Mesenchymal stem cell (in vitro differentiated cells and primary cell): ENCODE data around the gene ACTN4.

ENCODE experiments used
- DNase-seq: peaks from one replicate; pipeline ENCODE4 v3.0.0-alpha.2; 2013
- H2AFZ ChIP-seq: one replicate; pipeline ENCODE4 v1.6.1; 2013; ENCODE audit warnings: low read depth, mild to moderate bottlenecking, control low read depth, inconsistent platforms, low read length, moderate library complexity
- H2AK5ac ChIP-seq: 2 replicates; pipeline ENCODE4 v1.6.1; 2013; ENCODE audit warnings: low read length, moderate library complexity, mild to moderate bottlenecking, inconsistent platforms; ENCODE audit not compliant: severe bottlenecking
- H2BK120ac ChIP-seq: one replicate; pipeline ENCODE4 v1.6.1; 2013; ENCODE audit warnings: low read depth, mild to moderate bottlenecking, inconsistent platforms, low read length, moderate library complexity
- H2BK12ac ChIP-seq, 2 experiments: one replicate each; pipeline ENCODE4 v1.6.1; 2013; ENCODE audit warnings: inconsistent platforms in 2 of 2, low read length in 2 of 2, mild to moderate bottlenecking in 2 of 2, moderate library complexity in 2 of 2, control low read depth in 1 of 2
- H2BK15ac ChIP-seq: one replicate; pipeline ENCODE4 v1.6.1; 2013; ENCODE audit warnings: mild to moderate bottlenecking, low read depth, inconsistent platforms; ENCODE audit not compliant: poor library complexity, severe bottlenecking
- H2BK5ac ChIP-seq: 2 replicates; pipeline ENCODE4 v1.6.1; 2013; ENCODE audit warnings: low read depth, mild to moderate bottlenecking, low read length, control low read depth, inconsistent platforms; ENCODE audit not compliant: poor library complexity, severe bottlenecking
- H3K14ac ChIP-seq, 2 experiments: one replicate each; pipeline ENCODE4 v1.6.1; 2013; ENCODE audit warnings: inconsistent platforms in 2 of 2, low read length in 2 of 2, control low read depth in 1 of 2, mild to moderate bottlenecking in 1 of 2, moderate library complexity in 1 of 2
- H3K18ac ChIP-seq, 2 experiments: one replicate each; pipeline ENCODE4 v1.6.1; 2013; ENCODE audit warnings: inconsistent platforms in 2 of 2, low read length in 2 of 2, control low read depth in 1 of 2, low read depth in 1 of 2, mild to moderate bottlenecking in 1 of 2
- H3K23ac ChIP-seq, 2 experiments: one replicate each; pipeline ENCODE4 v1.6.1; 2013; ENCODE audit warnings: inconsistent platforms in 2 of 2, low read length in 2 of 2, mild to moderate bottlenecking in 2 of 2, moderate library complexity in 2 of 2, control low read depth in 1 of 2
- H3K27ac ChIP-seq: 2 replicates; pipeline ENCODE4 v1.5.1; 2013; ENCODE audit warnings: mild to moderate bottlenecking, moderate library complexity, low read length, control low read depth, inconsistent platforms; ENCODE audit not compliant: poor library complexity, severe bottlenecking
- H3K27me3 ChIP-seq, 2 experiments: 2 replicates each; pipeline versions ENCODE4 v1.6.1 to v1.7.0; 2013; ENCODE audit warnings: low read length in 2 of 2, mild to moderate bottlenecking in 2 of 2, moderate library complexity in 2 of 2, control low read depth in 1 of 2, inconsistent platforms in 1 of 2; ENCODE audit not compliant: control insufficient read depth in 1 of 2, insufficient read depth in 1 of 2
- H3K36me3 ChIP-seq, 2 experiments: 2 replicates each; pipeline versions ENCODE4 v1.6.1 to v1.7.0; 2013; ENCODE audit warnings: low read length in 2 of 2, control low read depth in 1 of 2, inconsistent platforms in 1 of 2, low read depth in 1 of 2, mild to moderate bottlenecking in 1 of 2; ENCODE audit not compliant: insufficient read depth in 2 of 2, control insufficient read depth in 1 of 2
- H3K4ac ChIP-seq, 2 experiments: one replicate each; pipeline ENCODE4 v1.6.1; 2013; ENCODE audit warnings: inconsistent platforms in 2 of 2, low read length in 2 of 2, mild to moderate bottlenecking in 2 of 2, moderate library complexity in 2 of 2, control low read depth in 1 of 2, low read depth in 1 of 2
- H3K4me1 ChIP-seq: 2 replicates; pipeline ENCODE4 v1.6.1; 2013; ENCODE audit warnings: low read depth, low read length, control low read depth; ENCODE audit not compliant: control insufficient read depth, insufficient read depth
- H3K4me2 ChIP-seq: 2 replicates; pipeline ENCODE4 v1.6.1; 2013; ENCODE audit warnings: low read length, mild to moderate bottlenecking, inconsistent platforms; ENCODE audit not compliant: poor library complexity, severe bottlenecking
- H3K4me3 ChIP-seq, 2 experiments: 2 replicates each; pipeline versions ENCODE4 v1.5.1 to v1.7.0; 2013; ENCODE audit warnings: low read length in 2 of 2, mild to moderate bottlenecking in 2 of 2, control low read depth in 1 of 2, low read depth in 1 of 2; ENCODE audit not compliant: insufficient read depth in 1 of 2
- H3K79me1 ChIP-seq: replicated peaks from 2 replicates; pipeline ENCODE4 v1.6.1; 2013; ENCODE audit warnings: mild to moderate bottlenecking, control low read depth, low read length, inconsistent platforms; ENCODE audit not compliant: poor library complexity, severe bottlenecking
- H3K9ac ChIP-seq: 2 replicates; pipeline ENCODE4 v1.7.0; 2013; ENCODE audit warnings: mild to moderate bottlenecking, low read length, moderate library complexity
- H3K9me3 ChIP-seq: 2 replicates; pipeline ENCODE4 v1.7.0; 2013; ENCODE audit warnings: mild to moderate bottlenecking, low read length; ENCODE audit not compliant: control insufficient read depth
- H4K8ac ChIP-seq: one replicate; pipeline ENCODE4 v1.6.1; 2013; ENCODE audit warnings: inconsistent platforms, mild to moderate bottlenecking, low read length, moderate library complexity
- H4K91ac ChIP-seq: one replicate; pipeline ENCODE4 v1.6.1; 2013; ENCODE audit warnings: mild to moderate bottlenecking, low read length, inconsistent platforms
- WGBS: methylation state at CpG from one replicate; pipeline ENCODE4 v1.1.7; 2013; ENCODE audit warnings: mixed read lengths; 5-methylcytosine and 5-hydroxymethylcytosine counted together

Gene ACTN4

GRCh38 chr19:38742296-38742695 lies 94.8 kb downstream of the ACTN4 start:
- no peak overlapping the region for H2BK12ac ChIP-seq
- no peak overlapping the region for H3K4me3 ChIP-seq
- H2AK5ac ChIP-seq = no peak overlapping the region
- H3K23ac ChIP-seq = no peak overlapping the region
- 96% methylated on average over 8 of the region's 9 CpGs for WGBS
- H3K79me1 ChIP-seq = no peaks in the 10 kb centered on the region
- peaks cover 0 to 12% of the 10 kb centered on the region in 2 experiments for H3K27me3 ChIP-seq
- no peak overlapping the region for H2BK15ac ChIP-seq
- peaks cover 2% of the 10 kb centered on the region for H3K4me1 ChIP-seq
- no peak overlapping the region for H3K14ac ChIP-seq
- H2BK5ac ChIP-seq = no peak overlapping the region
- no peak overlapping the region for H2AFZ ChIP-seq
- no peak overlapping the region for H4K91ac ChIP-seq
- H3K36me3 ChIP-seq = no peaks in the 10 kb centered on the region
- H3K4me2 ChIP-seq = no peak overlapping the region
- H3K4ac ChIP-seq = no peak overlapping the region
- H3K18ac ChIP-seq = no peak overlapping the region
- H3K9me3 ChIP-seq = no peaks in the 10 kb centered on the region
- no peak overlapping the region for H3K9ac ChIP-seq
- no peak overlapping the region for H2BK120ac ChIP-seq
- DNase-seq = no peak
- no peak overlapping the region for H4K8ac ChIP-seq
- H3K27ac ChIP-seq = no peak overlapping the region

- Histone ChIP-seq H3K18ac (no peak overlapping the region), H3K27me3 (peaks cover 0 to 7% of the 10 kb centered on the region in 2 experiments), H3K9ac (no peak overlapping the region), H4K91ac (no peak overlapping the region), H2BK12ac (no peak overlapping the region), H3K4me3 (no peak overlapping the region), H3K4me2 (no peak overlapping the region), H3K9me3 (no peaks in the 10 kb centered on the region), H3K14ac (no peak overlapping the region), H3K4me1 (no peaks in the 10 kb centered on the region), H2BK5ac (no peak overlapping the region), H3K27ac (no peak overlapping the region), H3K4ac (no peak overlapping the region), H2AFZ (no peak overlapping the region), H2BK15ac (no peak overlapping the region), H2BK120ac (no peak overlapping the region), H4K8ac (no peak overlapping the region), H3K23ac (no peak overlapping the region), H3K79me1 (no peaks in the 10 kb centered on the region), H3K36me3 (no peaks in the 10 kb centered on the region), H2AK5ac (no peak overlapping the region)
- no peak for DNase-seq
- WGBS = 94% methylated on average over 6 of the region's 6 CpGs
Measured at GRCh38 chr19:38742906-38743305, 95.5 kb downstream of the ACTN4 start.

- no peak overlapping the region for H2AK5ac ChIP-seq
Measured at GRCh38 chr19:38743394-38744297, 96.2 kb downstream of the ACTN4 start.

GRCh38 chr19:38744298-38744681 lies 96.8 kb downstream of the ACTN4 start, which contains the start of gene CAPN12:
TSS of gene CAPN12 (minus strand) at chr19:38744474. CDS start at chr19:38744165, 309 bp downstream.
- Histone ChIP-seq H3K4ac (no peak within 1 kb of the TSS), H3K9ac (no peak within 1 kb of the TSS), H2AFZ (no peak within 1 kb of the TSS), H3K14ac (no peak within 1 kb of the TSS), H2BK12ac (no peak within 1 kb of the TSS), H2BK5ac (no peak within 1 kb of the TSS), H3K9me3 (no peaks in the 10 kb centered on the region), H3K4me1 (no peaks in the 10 kb centered on the region), H3K27ac (no peak within 1 kb of the TSS), H3K4me3 (no peak within 1 kb of the TSS), H2AK5ac (no peak within 1 kb of the TSS), H3K4me2 (no peak within 1 kb of the TSS), H3K18ac (no peak within 1 kb of the TSS), H3K27me3 (no peaks in the 10 kb centered on the region), H3K36me3 (no peaks in the 10 kb centered on the region), H2BK120ac (no peak within 1 kb of the TSS), H4K8ac (no peak within 1 kb of the TSS), H3K23ac (no peak within 1 kb of the TSS), H3K79me1 (no peaks in the 10 kb centered on the region), H4K91ac (no peak within 1 kb of the TSS), H2BK15ac (no peak within 1 kb of the TSS)
- 71% methylated on average over 7 of the region's 10 CpGs for WGBS
- no peak for DNase-seq

More at GRCh38 chr19:38743394-38744297, 96.2 kb downstream of the ACTN4 start:
- H3K27ac ChIP-seq = no peak overlapping the region
- WGBS = 87% methylated on average over 19 of the region's 20 CpGs
- H3K27me3 ChIP-seq = peaks cover 0 to 3% of the 10 kb centered on the region in 2 experiments
- H3K4ac ChIP-seq = no peak overlapping the region
- H3K9ac ChIP-seq = no peak overlapping the region
- H4K91ac ChIP-seq = no peak overlapping the region
- no peak for DNase-seq
- H4K8ac ChIP-seq = no peak overlapping the region
- no peaks in the 10 kb centered on the region for H3K36me3 ChIP-seq
- no peak overlapping the region for H3K14ac ChIP-seq
- H2AFZ ChIP-seq = no peak overlapping the region
- H3K9me3 ChIP-seq = no peaks in the 10 kb centered on the region
- no peak overlapping the region for H2BK12ac ChIP-seq
- no peaks in the 10 kb centered on the region for H3K79me1 ChIP-seq
- no peak overlapping the region for H2BK120ac ChIP-seq
- no peak overlapping the region for H3K23ac ChIP-seq
- no peak overlapping the region for H3K18ac ChIP-seq
- no peak overlapping the region for H3K4me2 ChIP-seq
- H3K4me3 ChIP-seq = no peak overlapping the region
- H2BK15ac ChIP-seq = no peak overlapping the region
- H2BK5ac ChIP-seq = no peak overlapping the region
- no peaks in the 10 kb centered on the region for H3K4me1 ChIP-seq
